Activated naive CD4-positive, alpha-beta T cell (primary cell): Measurements from ENCODE around the gene WDR91.
"Not testable (repeated sequence)": the region's sequence is repeated elsewhere in the genome, so short reads cannot be mapped to it uniquely, and the experiment has no call there.

Experiments used
- DNase-seq, 4 experiments: peaks; one replicate each; lab custom pipeline; 2025; lab: John Stamatoyannopoulos, UW

Gene WDR91

DNA sequence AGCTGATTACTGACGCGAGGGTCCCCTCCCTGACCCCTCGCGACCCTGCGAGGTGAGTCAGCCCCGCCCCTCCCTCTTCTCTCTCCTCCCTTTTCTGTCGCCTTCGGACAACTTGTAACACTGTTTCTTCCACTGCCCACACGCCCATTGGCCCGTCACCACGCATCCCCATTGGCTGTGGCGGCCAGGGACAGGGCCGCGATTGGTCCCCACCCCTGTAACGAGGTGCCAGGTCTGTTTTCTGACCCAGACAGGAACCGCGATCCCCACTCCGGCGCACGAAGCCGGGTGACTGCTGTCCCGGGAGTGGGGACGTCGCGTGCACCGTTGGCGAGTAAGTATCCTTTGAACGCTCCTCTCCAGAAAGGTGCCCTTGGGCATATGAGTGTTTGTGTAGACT, 22.2 kb upstream of the WDR91 start, which contains the start of gene STRA8:
TSS of gene STRA8 (plus strand) at position 269 of the 400 bp plus-strand sequence. CDS start 6,687 bp downstream, outside the sequence.
- DNase-seq, result no peak

DNA sequence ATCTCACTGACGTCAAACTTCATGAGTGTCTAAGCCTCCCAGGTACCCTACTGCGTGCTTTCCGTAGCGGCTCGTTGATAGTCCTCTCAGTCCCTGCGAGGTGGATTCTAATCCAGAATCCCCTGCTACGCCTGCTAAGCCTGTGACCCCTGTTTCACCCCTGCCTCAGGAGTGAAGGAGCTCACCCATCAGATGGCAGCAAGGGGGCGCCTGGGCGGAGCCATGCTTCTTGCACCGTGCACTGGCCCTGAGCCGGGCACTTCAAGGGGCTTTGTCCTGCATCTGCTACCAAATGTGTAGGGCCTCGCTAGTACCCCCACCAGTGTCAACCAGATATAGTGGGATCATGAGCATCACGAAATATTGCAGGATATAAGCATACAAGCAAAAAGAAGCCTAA, 21.4 kb upstream of the WDR91 start:
- DNase-seq, result no peak

DNA sequence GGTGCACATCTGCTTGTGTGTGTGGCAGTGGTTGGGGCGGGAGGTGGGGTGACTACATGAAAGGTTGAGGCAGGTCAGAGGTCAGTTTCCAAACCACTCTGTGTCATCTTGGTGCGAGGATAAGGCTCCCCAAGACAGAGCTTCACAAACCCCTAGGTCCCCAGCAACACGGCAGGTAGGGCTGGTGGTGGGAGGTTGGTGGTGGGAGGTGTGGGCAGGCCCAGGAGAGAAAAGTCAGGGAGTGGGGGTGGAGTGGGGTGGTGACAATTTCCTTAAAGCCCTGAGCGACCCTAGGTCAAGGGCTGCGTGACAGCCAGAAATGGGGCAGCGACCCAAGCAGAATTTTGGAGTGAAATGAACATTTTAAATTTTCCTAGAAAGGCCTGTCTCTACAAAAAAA, 20.8 kb upstream of the WDR91 start:
- no peak for DNase-seq

DNA sequence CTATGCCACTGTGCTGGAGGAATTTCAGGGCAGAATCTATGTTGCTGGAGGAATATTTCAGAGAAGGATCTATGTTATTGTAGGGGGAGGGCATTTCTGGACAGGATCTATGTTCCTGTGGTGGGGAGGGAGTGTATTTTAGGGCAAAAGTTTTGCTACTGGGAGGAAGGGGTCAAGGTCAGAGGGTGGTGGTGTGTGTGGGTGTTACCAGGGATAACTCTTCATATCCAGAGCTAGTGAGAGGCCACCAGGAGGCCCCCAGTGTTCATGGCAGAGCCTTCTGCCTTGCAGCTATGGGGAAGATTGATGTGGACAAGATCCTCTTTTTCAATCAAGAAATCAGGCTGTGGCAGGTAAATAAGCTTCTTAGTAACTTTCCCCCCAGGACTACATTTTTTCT, 20.4 kb upstream of the WDR91 start:
- DNase-seq, result no peak

DNA sequence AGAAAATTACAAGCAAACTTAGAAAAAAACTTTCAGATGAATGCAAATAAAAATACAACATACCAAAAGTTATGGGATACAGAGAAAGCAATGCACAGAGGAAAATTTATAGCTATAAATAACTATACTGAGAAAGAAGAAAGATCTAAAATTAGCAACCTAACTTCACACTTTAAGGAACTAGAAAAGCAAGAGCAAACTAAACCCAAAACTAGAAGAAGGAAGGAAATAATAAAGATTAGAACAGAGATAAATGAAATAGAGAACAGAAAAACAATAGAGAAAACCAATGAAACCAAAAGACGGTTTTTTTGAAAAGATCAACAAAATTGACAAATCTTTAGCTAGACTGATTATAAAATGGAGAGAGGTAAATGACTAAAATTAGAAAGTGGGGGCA, 12.7 kb upstream of the WDR91 start:
- DNase-seq, result no peak

DNA sequence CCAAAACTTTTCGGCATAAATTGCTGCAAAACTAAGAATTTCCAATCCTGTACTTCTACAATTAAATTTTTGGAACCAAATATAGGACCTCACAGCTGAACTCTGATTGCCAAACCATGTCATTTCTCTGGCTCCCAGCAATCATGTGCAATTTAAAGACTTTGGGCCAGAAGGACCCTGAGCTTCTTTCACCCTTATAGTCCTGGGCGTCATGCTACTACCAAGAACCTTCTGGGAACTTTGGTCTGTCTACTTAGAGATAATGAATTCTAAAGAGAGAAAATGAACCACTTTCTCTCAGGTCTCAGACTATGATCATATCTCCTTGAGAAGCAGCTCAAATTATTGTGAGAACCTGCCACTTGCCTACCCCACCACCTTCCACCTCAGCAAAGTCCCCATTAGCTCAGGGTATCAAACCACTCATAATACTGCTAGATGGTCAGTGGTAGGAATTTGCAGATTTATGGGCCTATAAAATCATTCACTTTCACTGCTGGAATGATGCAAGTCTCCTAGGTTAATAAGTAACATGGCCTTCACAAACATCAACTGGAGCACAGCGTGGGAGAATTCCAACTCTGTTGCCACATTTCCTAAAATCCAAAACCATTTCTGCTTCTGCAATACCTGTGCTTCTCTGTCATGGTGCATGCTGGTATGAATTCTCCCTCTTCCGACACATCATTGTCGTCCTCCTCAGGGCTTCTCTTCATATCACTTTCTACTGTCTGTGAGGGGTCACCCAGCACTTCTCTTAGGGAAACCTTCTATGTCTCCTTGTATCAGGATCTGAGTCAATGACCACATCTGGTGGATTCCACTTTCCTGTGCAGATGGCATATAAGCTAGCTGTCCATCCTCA, 6.6 kb upstream of the WDR91 start:
- no peak for DNase-seq

DNA sequence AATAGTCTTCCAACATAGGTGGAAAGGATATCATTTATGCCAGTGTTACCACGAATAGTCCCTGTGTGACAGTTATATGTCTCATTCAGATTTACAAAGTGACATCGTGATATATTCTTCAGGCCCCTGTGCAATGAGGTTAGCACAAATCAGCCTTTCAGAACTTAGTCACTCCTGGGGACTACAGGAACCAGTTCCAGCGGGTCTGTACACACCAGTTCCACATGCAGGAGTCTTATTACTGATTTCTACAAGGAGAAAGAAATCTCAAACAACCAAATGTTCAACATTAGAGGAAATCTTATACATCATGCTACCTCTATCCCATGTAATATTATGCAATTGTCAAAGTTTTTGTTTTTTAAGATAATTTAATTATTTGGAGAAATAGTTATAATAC, 4.4 kb upstream of the WDR91 start:
- DNase-seq, result no peak

DNA sequence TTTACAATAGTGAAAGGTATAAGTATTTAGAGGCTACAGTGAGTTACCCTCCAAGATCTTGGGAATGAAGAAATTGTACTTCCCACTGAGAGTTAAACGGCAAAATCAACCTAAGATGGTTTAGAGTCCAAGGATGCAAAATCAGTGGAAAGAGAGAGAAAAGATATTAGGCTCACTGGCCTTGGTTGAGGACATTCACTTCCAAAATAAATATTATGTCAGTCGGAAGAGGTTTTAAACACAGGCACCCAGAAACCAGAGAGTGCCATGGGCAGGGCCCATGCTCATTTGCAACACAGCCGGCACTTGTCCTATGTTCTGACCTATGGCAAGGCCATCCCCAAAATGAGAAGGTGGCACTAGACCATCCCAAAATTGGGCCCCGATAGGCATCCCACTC, 3.9 kb upstream of the WDR91 start:
- DNase-seq, result no peak

DNA sequence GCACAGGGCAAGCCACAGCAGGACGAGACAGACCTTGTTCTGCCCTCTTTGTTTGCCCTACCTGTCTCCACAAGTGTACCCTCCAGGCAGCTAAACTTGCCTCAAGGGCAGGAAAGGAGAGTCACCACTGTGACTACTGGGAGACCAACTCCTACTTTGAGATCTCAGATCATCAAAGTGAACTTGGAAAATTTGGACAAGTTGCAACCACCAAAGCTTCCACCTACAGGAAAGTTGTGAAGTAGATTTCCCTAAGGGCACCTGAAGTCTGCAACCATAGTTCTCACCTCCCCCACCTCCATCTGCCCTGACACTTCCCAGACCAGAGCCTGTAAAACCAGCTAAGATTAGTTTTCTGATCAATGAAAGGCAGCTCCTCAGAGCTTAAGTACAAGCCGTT, 2.5 kb upstream of the WDR91 start:
- DNase-seq, result no peak

DNA sequence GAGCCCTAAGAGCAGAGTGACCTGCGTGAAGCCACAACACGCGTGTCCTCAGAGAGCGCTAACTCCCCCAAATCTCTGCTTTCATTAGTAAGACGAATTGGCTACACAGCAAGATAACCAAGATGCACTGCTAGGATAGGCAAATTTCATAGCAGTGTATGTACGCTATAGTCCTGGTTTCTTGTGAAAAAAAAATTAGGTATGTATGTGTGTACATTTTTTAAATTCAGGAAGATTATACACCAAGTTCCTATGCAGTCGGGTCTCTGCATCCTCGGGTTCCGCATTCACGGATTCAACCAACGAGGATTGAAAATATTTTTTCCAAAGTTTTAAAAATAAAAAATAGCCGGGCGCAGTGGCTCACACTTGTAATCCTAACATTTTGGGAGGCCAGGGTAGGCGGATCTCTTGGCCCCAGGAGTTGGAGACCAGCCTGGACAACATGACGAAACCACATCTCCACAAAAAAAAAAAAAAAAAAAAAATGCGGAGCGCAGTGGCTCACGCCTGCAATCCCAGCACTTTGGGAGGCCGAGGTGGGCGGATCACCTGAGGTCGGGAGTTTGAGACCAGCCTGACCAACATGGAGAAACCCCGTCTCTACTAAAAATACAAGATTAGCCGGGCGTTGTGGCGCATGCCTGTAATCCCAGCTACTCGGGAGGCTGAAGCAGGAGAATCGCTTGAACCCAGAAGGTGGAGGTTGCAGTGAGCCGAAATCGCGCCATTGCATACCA, 790 bp upstream of the WDR91 start:
- not testable (repeated sequence) for DNase-seq

DNA sequence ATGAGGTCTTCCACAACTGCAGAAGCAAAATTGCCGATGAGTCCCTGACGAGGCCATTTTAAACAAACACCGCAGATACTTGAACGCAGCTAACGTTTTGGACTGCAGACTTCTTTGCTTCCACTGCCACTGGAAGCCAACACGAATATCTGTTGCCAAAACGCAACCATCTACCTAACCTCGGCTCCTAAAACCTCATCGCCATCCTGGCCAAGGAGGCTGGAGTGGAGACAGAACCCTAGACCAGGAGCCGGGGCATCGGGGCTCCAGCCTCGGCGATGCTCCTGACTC, 493 bp downstream of the WDR91 start:
- DNase-seq, result no peak

DNA sequence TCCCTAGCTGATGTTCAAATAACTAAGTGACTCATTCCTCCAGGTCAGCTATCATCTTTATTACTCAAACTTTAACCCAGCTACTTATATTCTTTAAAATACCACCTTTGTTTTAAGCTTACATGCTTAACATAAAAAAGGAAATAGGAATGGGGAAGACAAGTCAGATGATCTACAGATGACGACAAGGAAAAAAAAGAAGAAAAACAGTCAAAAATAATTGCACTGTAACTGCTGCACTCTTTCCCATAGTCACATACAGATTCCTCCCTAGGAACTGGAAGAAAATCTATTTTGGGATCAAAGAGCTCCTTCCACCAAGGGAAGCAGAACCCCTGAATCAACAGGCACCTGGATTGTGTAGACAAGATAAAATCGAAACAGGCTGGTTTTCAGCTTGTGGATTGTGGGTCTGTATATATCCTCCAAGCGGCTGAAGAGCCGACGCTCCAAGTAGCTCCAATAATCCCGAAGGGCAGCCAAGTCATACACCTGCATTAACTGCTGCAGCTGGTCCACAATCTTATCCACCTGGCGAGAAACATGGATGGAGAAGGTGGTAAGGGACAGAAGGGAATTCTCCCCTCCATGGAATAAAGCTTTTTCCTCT, 2.0 kb downstream of the WDR91 start:
- DNase-seq, result no peak

DNA sequence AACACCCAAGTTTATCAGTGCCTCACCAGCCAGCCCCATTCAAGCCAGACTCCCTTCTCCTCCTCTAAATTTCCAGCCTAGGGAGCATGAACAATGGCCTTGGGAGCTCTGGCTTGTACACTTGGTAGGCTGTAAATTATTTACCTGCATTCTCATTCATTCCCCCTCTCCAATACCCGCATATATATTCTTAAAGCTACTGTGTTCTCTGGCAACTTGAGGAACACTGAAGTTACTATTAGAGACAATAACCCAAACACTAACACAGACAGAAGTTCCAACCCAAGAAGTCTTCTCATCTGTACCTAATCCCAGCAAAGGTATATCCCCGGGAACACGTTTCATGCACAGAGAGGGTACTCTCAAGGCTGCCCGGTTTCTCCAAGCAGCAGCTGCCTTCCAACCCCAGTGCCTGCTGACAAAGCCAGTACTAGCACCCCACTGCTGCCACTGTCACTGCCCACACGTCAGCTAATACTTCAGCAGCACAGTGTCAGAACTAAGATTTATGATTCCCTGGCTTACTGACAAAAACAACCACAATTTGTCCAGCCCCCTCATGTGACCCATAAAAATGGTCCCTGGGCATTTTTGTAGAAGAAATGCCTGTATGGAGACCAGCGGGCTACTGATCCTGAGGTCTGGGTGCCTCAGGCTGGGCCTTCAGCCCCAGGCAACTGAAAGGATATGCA, 3.1 kb downstream of the WDR91 start:
- no peak for DNase-seq

DNA sequence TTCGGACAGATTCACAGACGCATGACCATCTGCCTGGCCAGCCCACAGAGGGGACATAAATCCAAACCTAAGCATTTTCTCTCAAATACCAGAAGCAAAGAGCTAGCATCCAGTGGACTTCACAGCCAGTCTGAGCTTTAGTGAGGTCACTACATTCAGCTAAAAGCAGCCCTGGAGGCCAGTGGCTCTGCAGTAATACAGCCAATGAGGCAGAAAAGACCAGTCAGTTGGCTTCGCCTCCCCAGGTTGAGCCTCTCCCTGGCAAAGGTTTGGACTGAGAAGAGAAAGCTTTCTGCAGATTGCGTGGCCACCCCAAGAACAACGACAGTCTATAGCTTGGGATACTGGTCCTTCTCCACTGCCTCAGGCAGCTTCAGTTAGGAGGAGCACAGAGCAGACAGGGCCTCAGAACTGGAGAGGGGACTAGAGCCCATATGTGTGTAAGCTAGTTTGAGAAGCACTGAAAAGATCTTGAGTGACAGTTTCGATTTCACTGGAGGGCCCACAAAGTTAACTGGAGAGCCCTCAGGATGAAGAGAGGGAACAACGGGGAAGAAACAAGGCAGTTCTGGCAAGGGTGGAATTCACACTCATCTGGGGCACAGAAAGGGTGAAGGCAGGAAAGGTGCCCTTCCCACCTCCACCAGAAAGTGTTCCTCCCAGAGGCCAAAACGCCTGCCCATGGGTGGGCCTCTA, 3.8 kb downstream of the WDR91 start:
- no peak for DNase-seq

DNA sequence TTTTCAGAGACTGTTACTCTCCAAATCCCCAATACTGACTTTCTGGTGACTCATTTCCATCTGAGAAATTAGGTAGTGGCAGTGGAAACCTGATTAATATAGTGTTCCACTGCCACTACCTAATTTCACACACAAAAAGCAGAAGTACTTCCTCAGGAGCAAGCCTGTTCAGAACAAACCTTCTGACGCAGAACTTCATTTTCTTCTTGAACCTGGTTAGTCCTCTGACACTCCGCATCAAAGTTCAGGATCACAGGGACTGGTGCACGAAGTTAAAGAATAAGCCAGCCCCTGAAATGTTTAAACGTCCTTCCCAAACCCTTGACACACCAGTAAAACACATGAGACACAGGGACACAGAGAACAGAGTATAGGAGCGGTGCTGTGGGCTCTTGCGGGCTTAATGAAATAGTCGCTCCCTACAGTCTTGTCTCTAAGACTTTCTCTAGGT, 4.4 kb downstream of the WDR91 start:
- DNase-seq, result no peak

DNA sequence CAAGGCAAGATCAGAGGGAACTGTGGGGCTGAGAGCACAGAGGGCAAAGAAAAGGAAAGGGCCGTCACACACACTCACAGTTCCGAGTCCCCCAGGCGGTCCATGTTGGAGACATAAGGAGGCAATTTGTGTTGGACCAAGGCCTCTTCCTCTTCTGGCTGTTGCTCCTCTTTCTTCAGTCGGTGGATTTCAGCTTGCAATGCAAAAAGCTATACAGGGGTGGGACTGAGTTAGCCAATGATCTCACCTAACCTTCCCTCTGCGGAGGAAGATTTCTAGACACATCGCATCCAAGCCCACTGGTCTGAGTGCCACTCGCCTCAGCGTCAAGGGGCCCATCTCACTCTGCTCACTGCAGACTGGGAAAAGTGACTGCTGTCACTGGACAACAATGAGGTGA, 5.5 kb downstream of the WDR91 start:
- DNase-seq, result no peak

DNA sequence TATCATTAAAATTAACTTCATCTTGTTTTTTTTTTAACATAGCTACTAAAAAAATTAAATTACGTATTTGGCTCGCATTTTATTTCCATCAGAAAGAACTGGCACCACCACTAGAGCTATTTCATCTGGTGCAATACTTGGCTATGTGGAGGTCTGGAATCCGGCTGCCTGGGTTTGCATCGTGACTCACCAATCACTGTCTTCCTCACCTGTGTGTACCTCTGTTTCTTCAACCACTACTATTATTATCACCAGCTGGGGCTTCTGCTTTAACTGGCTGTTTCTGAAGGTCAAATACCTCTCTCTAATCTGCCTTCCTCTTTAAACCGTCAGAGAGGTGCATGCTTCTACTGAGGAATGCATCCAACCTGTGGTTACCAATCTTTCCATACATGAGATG, 6.5 kb downstream of the WDR91 start:
- DNase-seq, result no peak

DNA sequence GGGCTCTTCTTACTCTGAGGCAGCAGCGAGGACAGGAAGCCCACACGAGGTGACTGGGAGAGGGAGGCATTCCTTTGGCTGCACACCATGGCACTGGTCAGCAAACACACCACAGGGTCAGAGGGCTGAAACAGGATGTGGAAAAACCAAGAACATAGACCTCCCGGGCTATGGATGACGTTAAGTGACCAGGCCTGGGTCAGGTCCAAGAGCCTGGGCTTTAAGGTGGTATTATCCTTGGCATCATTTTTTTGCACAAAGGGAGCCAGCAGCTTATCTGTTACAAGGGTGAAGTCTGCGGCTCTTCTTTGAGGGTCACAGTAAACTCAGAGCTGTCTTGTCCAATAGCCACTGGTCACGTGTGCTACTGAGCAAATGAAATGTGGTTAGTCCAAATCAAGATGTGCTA, 7.0 kb downstream of the WDR91 start:
- DNase-seq, result no peak

DNA sequence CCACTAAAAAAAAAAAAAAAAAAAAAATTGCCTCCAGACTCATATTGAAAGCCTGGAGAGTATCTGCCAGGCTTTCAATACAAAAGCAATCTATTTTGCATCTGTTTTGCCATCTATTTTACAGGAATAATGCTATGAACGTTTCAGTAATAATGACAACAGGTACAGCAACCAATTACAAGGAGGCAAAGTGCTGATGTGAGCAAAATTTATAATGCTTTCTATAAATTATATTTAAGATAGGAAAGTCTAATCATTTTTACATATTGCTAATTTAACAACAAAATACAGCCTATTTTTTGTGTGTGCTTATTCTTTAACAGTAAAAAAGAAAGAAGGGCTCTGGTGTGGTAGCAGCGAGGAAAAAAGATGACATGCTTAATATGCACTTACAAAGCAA, 10.0 kb downstream of the WDR91 start:
- DNase-seq, result no peak

DNA sequence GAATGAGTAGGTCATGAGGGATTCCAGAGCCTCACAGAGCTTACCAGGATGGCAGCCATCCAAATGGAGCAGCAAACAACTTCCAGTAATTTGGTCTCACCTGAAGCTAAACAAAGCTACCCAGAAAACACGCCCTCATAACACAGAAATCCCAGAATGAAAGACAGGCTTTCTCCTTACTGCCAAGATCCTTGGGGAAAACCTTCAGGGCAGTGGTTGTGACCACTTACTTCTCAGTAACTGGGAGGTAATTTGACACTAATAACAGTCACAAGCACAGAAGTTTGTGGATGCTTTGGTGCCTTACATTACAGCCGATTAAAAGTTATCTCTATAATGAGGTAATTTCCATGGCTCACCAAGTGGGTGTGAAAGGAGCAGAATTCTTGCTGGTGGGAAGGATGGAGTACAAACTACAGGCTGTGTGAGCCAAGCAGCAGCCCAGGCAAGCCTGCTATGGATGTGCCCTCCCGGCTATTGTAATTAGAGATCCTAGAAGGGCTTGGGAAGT, 10.4 kb downstream of the WDR91 start:
- DNase-seq, result no peak

DNA sequence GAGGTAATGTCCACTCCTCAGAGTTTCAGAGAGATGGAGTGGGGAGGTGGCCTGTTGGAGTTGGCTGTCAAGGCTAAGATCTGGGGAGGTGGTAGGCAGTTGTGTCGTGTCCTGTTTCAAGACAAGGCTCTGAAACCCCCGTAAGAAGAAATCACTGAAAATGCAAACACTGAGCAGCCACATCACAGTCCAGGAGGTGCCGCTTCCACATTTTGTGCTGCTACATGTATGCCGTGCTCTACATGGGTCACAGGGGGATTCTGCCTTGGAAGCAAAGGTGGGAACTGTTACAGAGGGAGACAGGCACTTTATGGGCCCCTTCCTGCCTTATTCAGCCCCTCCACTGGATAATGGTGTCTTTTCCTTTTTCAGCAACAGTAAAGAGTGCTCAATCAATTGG, 11.9 kb downstream of the WDR91 start:
- no peak for DNase-seq
